Kidney epithelial cell (primary cell): ENCODE measurements around the gene EGFLAM. TPM values are rescaled to one million over a fixed set of nuclear protein-coding genes. Genes with fewer than 3 reads are reported as not detected.

Experiments used
- DNase-seq: peaks from one replicate; pipeline ENCODE4 v3.0.0-alpha.2; 2010; ENCODE audit warnings: low read depth
- H3K27me3 ChIP-seq: 2 replicates; pipeline ENCODE4 v1.6.0; 2011; ENCODE audit warnings: low read length; ENCODE audit not compliant: control insufficient read depth, insufficient read depth
- H3K36me3 ChIP-seq: 2 replicates; pipeline ENCODE4 v1.5.1; 2011; ENCODE audit warnings: low read length; ENCODE audit not compliant: control insufficient read depth, insufficient read depth
- H3K4me3 ChIP-seq: 2 replicates; pipeline ENCODE4 v1.5.1; 2011; ENCODE audit warnings: low read depth, mild to moderate bottlenecking, control low read depth, low read length
- total RNA-seq: library from RNA; depleted of rRNA; stranded (reverse); fragments of >200 nt; gene quantifications from 2 replicates; pipeline ENCODE4 v1.2.3, GENCODE V29; 2015
- TF ChIP-seq, protein P1 (sequence below): IDR thresholded peaks from 2 replicates; pipeline ENCODE4 v1.5.1; 2011; ENCODE audit warnings: mild to moderate bottlenecking, moderate library complexity, low read length, control low read depth, inconsistent platforms; ENCODE audit not compliant: insufficient read depth, poor library complexity, severe bottlenecking

The EGFLAM gene
- total RNA-seq, 1 donor from 2014 or later, result 3.5 TPM

- H3K36me3 ChIP-seq, result no peaks in the 10 kb centered on the region
- H3K4me3 ChIP-seq, result no peak overlapping the region
- H3K27me3 ChIP-seq, result no peaks in the 10 kb centered on the region
- TF ChIP-seq, protein P1, sequence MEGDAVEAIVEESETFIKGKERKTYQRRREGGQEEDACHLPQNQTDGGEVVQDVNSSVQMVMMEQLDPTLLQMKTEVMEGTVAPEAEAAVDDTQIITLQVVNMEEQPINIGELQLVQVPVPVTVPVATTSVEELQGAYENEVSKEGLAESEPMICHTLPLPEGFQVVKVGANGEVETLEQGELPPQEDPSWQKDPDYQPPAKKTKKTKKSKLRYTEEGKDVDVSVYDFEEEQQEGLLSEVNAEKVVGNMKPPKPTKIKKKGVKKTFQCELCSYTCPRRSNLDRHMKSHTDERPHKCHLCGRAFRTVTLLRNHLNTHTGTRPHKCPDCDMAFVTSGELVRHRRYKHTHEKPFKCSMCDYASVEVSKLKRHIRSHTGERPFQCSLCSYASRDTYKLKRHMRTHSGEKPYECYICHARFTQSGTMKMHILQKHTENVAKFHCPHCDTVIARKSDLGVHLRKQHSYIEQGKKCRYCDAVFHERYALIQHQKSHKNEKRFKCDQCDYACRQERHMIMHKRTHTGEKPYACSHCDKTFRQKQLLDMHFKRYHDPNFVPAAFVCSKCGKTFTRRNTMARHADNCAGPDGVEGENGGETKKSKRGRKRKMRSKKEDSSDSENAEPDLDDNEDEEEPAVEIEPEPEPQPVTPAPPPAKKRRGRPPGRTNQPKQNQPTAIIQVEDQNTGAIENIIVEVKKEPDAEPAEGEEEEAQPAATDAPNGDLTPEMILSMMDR, result no peak
- no peak for DNase-seq
These were observed 185.0 kb downstream of the EGFLAM start for GRCh38 chr5:38443390-38443789.

- Histone ChIP-seq H3K36me3 (no peaks in the 10 kb centered on the region), H3K4me3 (peak overlapping the region; percentile 1), H3K27me3 (no peaks in the 10 kb centered on the region)
- TF ChIP-seq, protein P1, result no peak
- DNase-seq, result no peak
These were observed 187.1 kb downstream of the EGFLAM start for GRCh38 chr5:38445374-38446028.

GRCh38 chr5:38446029-38446522, 187.7 kb downstream of the EGFLAM start:
- TF ChIP-seq, protein P1, result no peak
- DNase-seq, result no peak
- Histone ChIP-seq H3K27me3 (no peaks in the 10 kb centered on the region), H3K4me3 (peak overlapping the region; percentile 1), H3K36me3 (no peaks in the 10 kb centered on the region)

- Histone ChIP-seq H3K27me3 (no peaks in the 10 kb centered on the region), H3K36me3 (no peaks in the 10 kb centered on the region), H3K4me3 (no peak overlapping the region)
- TF ChIP-seq, protein P1, result no peak
- no peak for DNase-seq
These were observed 188.7 kb downstream of the EGFLAM start for GRCh38 chr5:38447056-38447455.

DNA sequence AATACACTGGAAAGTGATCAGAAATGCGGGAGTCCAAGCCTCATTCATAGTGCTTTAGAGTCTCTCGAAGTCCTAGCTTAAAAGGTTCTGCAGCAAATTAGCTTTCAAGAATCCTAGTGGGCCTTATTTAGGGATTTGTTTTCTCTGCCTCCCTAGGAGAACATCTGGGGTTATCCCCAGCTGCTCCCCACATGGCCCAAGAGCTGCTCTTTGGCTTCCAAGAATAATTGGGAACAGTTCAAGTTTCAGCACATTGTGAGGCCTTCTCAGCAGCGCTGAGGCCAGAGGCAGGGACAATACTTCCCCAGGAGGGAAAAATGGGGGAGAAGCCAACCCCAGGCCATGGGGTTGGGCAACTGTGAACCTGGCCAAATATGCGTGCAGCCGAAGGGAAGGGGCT, 189.4 kb downstream of the EGFLAM start:
- TF ChIP-seq, protein P1, result no peak
- H3K4me3 ChIP-seq, result no peak overlapping the region
- no peaks in the 10 kb centered on the region for H3K36me3 ChIP-seq
- H3K27me3 ChIP-seq, result no peaks in the 10 kb centered on the region
- DNase-seq, result no peak
